Lung (tissue), 12 donors: ENCODE measurements around the gene CATSPER4. TPM values are rescaled to one million over a fixed set of nuclear protein-coding genes. Genes with fewer than 3 reads are reported as not detected.

Experiments
- ATAC-seq: fragments of 200-7000 bp; cut with Tn5 transposase; one replicate; pipeline ENCODE4 v1.9.1; 2020; ENCODE audit warnings: moderate number of reproducible peaks; ENCODE audit not compliant: insufficient read depth, low FRiP score
- DNase-seq, 3 donors: peaks; one replicate each; pipeline ENCODE4 v3.0.0-alpha.2; 2013 to 2017
- H3K27ac ChIP-seq, 2 donors: one replicate each; pipeline ENCODE4 v1.5.1; 2013; ENCODE audit warnings: mild to moderate bottlenecking in 2 of 2, moderate library complexity in 2 of 2, control low read depth in 1 of 2, inconsistent platforms in 1 of 2, low read depth in 1 of 2, low read length in 1 of 2
- H3K27me3 ChIP-seq, 3 donors: one replicate each; pipeline ENCODE4 v1.5.1; 2013; ENCODE audit warnings: low read length in 2 of 3; ENCODE audit not compliant: control insufficient read depth in 3 of 3, insufficient read depth in 3 of 3
- H3K36me3 ChIP-seq, 4 donors: one replicate each; pipeline ENCODE4 v1.5.1; 2013; ENCODE audit warnings: low read length in 4 of 4, mild to moderate bottlenecking in 1 of 4, moderate library complexity in 1 of 4; ENCODE audit not compliant: control insufficient read depth in 4 of 4, insufficient read depth in 4 of 4
- H3K4me1 ChIP-seq, 5 donors: one replicate each; pipeline ENCODE4 v1.5.1; 2013; ENCODE audit warnings: low read length in 5 of 5, mild to moderate bottlenecking in 2 of 5, moderate library complexity in 1 of 5; ENCODE audit not compliant: control insufficient read depth in 5 of 5, insufficient read depth in 5 of 5
- H3K4me3 ChIP-seq: one replicate; pipeline ENCODE4 v1.5.1; 2013; ENCODE audit warnings: mild to moderate bottlenecking, control low read depth, moderate library complexity
- H3K9ac ChIP-seq, 2 donors: one replicate each; pipeline ENCODE4 v1.5.1; 2013; ENCODE audit warnings: low read length in 2 of 2, control low read depth in 1 of 2; ENCODE audit not compliant: insufficient read depth in 1 of 2
- H3K9me3 ChIP-seq, 4 donors: one replicate each; pipeline ENCODE4 v1.5.1; 2013; ENCODE audit warnings: low read length in 3 of 4, mild to moderate bottlenecking in 1 of 4, moderate library complexity in 1 of 4; ENCODE audit not compliant: control insufficient read depth in 4 of 4, insufficient read depth in 3 of 4
- CTCF ChIP-seq: IDR thresholded peaks from 2 replicates; pipeline ENCODE4 v1.5.1; 2012; ENCODE audit warnings: mild to moderate bottlenecking; ENCODE audit errors: control extremely low read depth, extremely low read depth
- WGBS, 2 donors: extraction: QIAGEN DNeasy Blood & Tissue Kit; methylation state at CpG; one replicate each; pipeline ENCODE4 v1.1.7; 2013; 5-methylcytosine and 5-hydroxymethylcytosine counted together
- polyA plus RNA-seq, 2 donors: library from polyadenylated mRNA; stranded (reverse); fragments of 200-250 nt; gene quantifications; one replicate each; pipeline ENCODE4 v1.2.1, GENCODE V29; 2013
- total RNA-seq, 2 donors: library from RNA; depleted of rRNA in 1 of 2; stranded (reverse); fragments of >200 nt in 1 of 2; gene quantifications; one replicate each; pipeline ENCODE4 v1.2.1, GENCODE V29; 2014 to 2021
- donor health status: control.
- donor health status: control.
- donor health status: Bipolar disorder and iron deficiency.
- donor health status: healthy.
- donor health status: DM: yes; HTN: yes; CAD: no.

CATSPER4 gene
- total and polyA plus RNA-seq, 4 donors = not detected

DNA sequence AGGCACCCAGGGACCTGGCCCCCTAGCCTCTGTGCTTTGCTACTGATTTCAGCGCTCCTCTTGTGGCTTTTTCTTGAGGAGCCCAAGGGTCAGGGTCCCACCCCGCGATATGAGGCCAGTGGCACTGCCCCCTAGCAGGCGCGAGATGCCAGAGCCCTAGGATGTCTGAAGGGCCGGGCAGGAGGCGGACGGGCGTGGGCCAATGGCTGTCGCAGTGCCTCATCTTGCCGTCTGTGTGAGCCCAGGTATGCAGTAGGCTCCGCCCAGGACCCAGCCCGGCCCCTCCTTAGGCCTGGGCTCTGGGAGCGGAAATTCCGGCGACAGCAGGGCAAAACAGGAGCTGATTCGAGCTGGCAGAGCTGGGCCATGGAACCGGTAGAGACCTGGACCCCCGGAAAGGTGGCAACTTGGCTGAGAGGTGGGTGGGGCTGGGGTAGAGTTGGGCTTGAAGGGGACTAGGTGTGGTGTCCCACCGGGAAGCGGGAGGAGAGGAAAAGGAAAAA, 13.2 kb upstream of the CATSPER4 start, which contains the start of gene CNKSR1:
Gene CNKSR1 (plus strand): TSS at position 310 of the 503 bp plus-strand sequence. CDS start 57 bp downstream, at position 367.
- DNase-seq = peak; percentile 53 to 80 (median 73)
- peak within 1 kb of the TSS in 1 of 2 donors; percentile 74 for H3K27ac ChIP-seq

DNA sequence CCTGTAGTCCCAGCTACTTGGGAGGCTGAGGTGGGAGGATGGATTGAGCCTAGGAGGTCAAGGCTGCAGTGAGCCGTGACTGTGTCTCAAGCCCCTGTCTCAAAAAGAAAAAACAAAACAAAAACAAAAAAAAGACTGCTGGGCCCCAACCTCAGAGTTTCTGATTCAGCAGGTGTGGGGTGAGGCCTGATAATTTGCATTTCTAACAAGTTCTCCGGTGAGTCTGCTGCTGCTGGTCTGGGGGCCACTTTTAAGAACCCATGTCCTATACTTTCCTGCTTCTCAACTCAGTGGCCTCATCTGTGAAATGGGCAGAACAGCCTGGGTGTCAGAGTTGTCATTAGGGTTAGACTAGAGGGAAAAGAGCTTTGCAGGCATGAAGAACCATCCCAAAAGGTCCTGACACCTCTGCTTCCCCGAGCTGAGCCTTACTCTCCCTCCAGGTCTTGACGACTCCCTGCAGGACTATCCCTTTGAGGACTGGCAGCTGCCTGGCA, 10.3 kb upstream of the CATSPER4 start:
- no peak overlapping the region for H3K9ac ChIP-seq
- 82 to 91% methylated on average over 4 of the region's 4 CpGs for WGBS, 2 donors
- ATAC-seq (no peak), DNase-seq (no peak)
- no peaks in the 10 kb centered on the region for H3K9me3 ChIP-seq
- TF ChIP-seq CTCF = no peak
- H3K27ac ChIP-seq = no peak overlapping the region
- peaks cover 0 to 22% (median 0%) of the 10 kb centered on the region in 4 donors for H3K36me3 ChIP-seq
- H3K4me1 ChIP-seq = no peaks in the 10 kb centered on the region
- H3K27me3 ChIP-seq = no peaks in the 10 kb centered on the region
- no peak overlapping the region for H3K4me3 ChIP-seq

More for the DNA sequence above, 13.2 kb upstream of the CATSPER4 start, which contains the start of gene CNKSR1:
- no peaks in the 10 kb centered on the region for H3K27me3 ChIP-seq
- H3K9ac ChIP-seq = peak within 1 kb of the TSS in 1 of 2 donors; percentile 37
- peaks cover 0 to 7% (median 0%) of the 10 kb centered on the region in 4 donors for H3K36me3 ChIP-seq
- 27 to 48% methylated on average over 21 of the region's 21 CpGs for WGBS, 2 donors
- H3K4me1 ChIP-seq = no peaks in the 10 kb centered on the region
- H3K9me3 ChIP-seq = no peaks in the 10 kb centered on the region
- peak; percentile 86 for ATAC-seq
- no peak for TF ChIP-seq CTCF
- peak within 1 kb of the TSS; percentile 24 for H3K4me3 ChIP-seq

DNA sequence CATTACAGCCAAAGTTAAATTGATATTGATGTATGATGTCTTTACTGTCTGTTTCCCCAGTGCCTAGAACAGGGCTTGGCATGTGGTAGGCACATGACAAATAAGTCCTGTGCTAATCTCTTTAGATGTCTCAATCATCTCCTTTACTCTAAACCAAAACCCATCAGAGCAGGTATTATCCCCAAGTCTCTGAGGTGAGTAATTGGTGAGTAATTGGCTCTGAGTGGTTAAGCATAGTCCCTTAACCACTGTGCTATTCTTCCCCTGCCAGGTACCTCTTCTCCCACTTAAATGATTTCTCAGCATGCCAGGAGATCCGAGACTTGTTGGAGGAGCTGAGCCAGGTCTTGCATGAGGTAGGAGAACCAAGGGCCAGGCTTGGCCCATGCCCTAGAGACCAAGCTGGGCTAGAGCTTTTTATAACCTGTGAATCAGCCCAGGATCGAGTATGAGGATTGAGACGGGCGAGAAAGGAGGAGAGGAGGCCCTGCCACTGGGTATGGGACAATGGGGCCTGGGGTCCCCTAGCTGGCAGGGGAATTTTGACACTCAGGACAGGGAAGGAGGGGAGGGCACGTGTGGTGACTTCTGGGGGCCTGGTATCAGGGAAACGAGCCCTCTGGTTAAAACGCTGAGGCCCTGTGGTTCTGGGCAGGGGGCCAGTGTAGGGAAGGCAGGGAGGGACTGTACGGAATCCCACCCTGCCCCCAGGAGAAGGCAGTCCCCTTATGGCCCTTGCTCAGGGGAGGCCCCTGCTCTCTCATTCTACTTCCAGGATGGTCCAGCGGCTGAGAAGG, 8.6 kb upstream of the CATSPER4 start:
- WGBS, 2 donors = 74 to 78% methylated on average over 9 of the region's 9 CpGs
- H3K9me3 ChIP-seq = no peaks in the 10 kb centered on the region
- H3K9ac ChIP-seq = no peak overlapping the region
- H3K27me3 ChIP-seq = no peaks in the 10 kb centered on the region
- no peak overlapping the region for H3K4me3 ChIP-seq
- peaks cover 0 to 22% (median 0%) of the 10 kb centered on the region in 4 donors for H3K36me3 ChIP-seq
- no peaks in the 10 kb centered on the region for H3K4me1 ChIP-seq
- ATAC-seq = no peak
- TF ChIP-seq CTCF = no peak
- no peak overlapping the region for H3K27ac ChIP-seq
- no peak for DNase-seq
